Fibroblast of lung (primary cell): ENCODE measurements around the gene VPS41. TPM values are rescaled to one million over a fixed set of nuclear protein-coding genes. Genes with fewer than 3 reads are reported as not detected.

Experiments
- DNase-seq, 2 donors: peaks; one replicate each; pipeline versions ENCODE4 v3.0.0 to v3.0.0-alpha.2; 2010; ENCODE audit warnings: low read depth in 2 of 2
- H2AFZ ChIP-seq: 2 replicates; pipeline ENCODE4 v1.5.1; 2012; ENCODE audit warnings: low read length, control low read depth, inconsistent platforms
- H3K27ac ChIP-seq: 2 replicates; pipeline ENCODE4 v1.5.1; 2011; ENCODE audit warnings: low read length, control low read depth; ENCODE audit not compliant: insufficient read depth
- H3K27me3 ChIP-seq: 2 replicates; pipeline ENCODE4 v1.5.1; 2011; ENCODE audit warnings: mild to moderate bottlenecking, low read length; ENCODE audit not compliant: control insufficient read depth, insufficient read depth
- H3K36me3 ChIP-seq: 2 replicates; pipeline ENCODE4 v1.5.1; 2011; ENCODE audit warnings: low read length; ENCODE audit not compliant: control insufficient read depth, insufficient read depth
- H3K4me1 ChIP-seq: 2 replicates; pipeline ENCODE4 v1.5.1; 2011; ENCODE audit warnings: low read length; ENCODE audit not compliant: control insufficient read depth, insufficient read depth; ENCODE audit errors: extremely low read depth
- H3K4me2 ChIP-seq: 2 replicates; pipeline ENCODE4 v1.5.1; 2011; ENCODE audit warnings: low read length, control low read depth; ENCODE audit not compliant: insufficient read depth; ENCODE audit errors: extremely low read depth
- H3K4me3 ChIP-seq, 4 experiments: fragments of 200-600 bp in 1 of 4; sonication (generic) in 1 of 4; replicated peaks in 1 of 4; 2 replicates each; pipeline ENCODE4 v1.5.1; 2011 to 2016; ENCODE audit warnings: low read length in 4 of 4, low read depth in 3 of 4, mild to moderate bottlenecking in 3 of 4, control low read depth in 2 of 4, inconsistent platforms in 1 of 4, mixed read lengths in 1 of 4; ENCODE audit not compliant: insufficient read depth in 1 of 4; ENCODE audit errors: control extremely low read depth in 1 of 4
- H3K79me2 ChIP-seq: 2 replicates; pipeline ENCODE4 v1.5.1; 2012; ENCODE audit warnings: mild to moderate bottlenecking, low read length, inconsistent platforms; ENCODE audit not compliant: control insufficient read depth, insufficient read depth
- H3K9ac ChIP-seq: 2 replicates; pipeline ENCODE4 v1.5.1; 2011; ENCODE audit warnings: mild to moderate bottlenecking, low read length, control low read depth; ENCODE audit not compliant: insufficient read depth
- H3K9me3 ChIP-seq: 2 replicates; pipeline ENCODE4 v1.5.1; 2012; ENCODE audit warnings: low read depth, low read length; ENCODE audit not compliant: control insufficient read depth, insufficient read depth
- H4K20me1 ChIP-seq: 2 replicates; pipeline ENCODE4 v1.5.1; 2011; ENCODE audit warnings: low read length; ENCODE audit not compliant: control insufficient read depth, insufficient read depth; ENCODE audit errors: extremely low read depth
- EZH2 ChIP-seq: IDR thresholded peaks from 2 replicates; pipeline ENCODE4 v1.5.1; 2012; ENCODE audit warnings: low read length, control low read depth, mild to moderate bottlenecking; ENCODE audit errors: missing control alignments
- polyA plus RNA-seq, 2 donors: library from polyadenylated mRNA; depleted of rRNA in 1 of 2; stranded (reverse) in 1 of 2; unstranded in 1 of 2; fragments of >200 nt; gene quantifications; 2 replicates each; pipeline ENCODE4 v1.2.1, GENCODE V29; 2011 to 2012; ENCODE audit warnings: missing spikeins in 1 of 2
- total RNA-seq: library from RNA; depleted of rRNA; stranded (reverse); fragments of >200 nt; gene quantifications from 2 replicates; pipeline ENCODE4 v1.2.1, GENCODE V29; 2014
- TF ChIP-seq, protein P1 (sequence below), 2 donors: IDR thresholded peaks in 1 of 2; conservative IDR thresholded peaks in 1 of 2; 1 replicate in 1 of 2; 2 replicates in 1 of 2; pipeline ENCODE4 v1.5.1; 2011 to 2012; ENCODE audit warnings: low read length in 2 of 2, control low read depth in 1 of 2, inconsistent platforms in 1 of 2, low read depth in 1 of 2, mild to moderate bottlenecking in 1 of 2

VPS41 gene
- total and polyA plus RNA-seq, 2 donors (not counting 1 experiment from before 2014, with no cell fraction given), result 55.5 to 66.7 TPM

- H3K4me2 ChIP-seq, result no peak overlapping the region
- no peak overlapping the region for H3K9ac ChIP-seq
- no peaks in the 10 kb centered on the region for H3K9me3 ChIP-seq
- no peak overlapping the region for H3K4me3 ChIP-seq
- no peak for TF ChIP-seq EZH2
- TF ChIP-seq, protein P1, sequence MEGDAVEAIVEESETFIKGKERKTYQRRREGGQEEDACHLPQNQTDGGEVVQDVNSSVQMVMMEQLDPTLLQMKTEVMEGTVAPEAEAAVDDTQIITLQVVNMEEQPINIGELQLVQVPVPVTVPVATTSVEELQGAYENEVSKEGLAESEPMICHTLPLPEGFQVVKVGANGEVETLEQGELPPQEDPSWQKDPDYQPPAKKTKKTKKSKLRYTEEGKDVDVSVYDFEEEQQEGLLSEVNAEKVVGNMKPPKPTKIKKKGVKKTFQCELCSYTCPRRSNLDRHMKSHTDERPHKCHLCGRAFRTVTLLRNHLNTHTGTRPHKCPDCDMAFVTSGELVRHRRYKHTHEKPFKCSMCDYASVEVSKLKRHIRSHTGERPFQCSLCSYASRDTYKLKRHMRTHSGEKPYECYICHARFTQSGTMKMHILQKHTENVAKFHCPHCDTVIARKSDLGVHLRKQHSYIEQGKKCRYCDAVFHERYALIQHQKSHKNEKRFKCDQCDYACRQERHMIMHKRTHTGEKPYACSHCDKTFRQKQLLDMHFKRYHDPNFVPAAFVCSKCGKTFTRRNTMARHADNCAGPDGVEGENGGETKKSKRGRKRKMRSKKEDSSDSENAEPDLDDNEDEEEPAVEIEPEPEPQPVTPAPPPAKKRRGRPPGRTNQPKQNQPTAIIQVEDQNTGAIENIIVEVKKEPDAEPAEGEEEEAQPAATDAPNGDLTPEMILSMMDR (conservative IDR thresholded peaks at IDR 0.05 in 1 of 2, IDR thresholded peaks at IDR 0.05 in 1 of 2; ENCODE audit: low read depth in 1 of 2, low read length in 2 of 2), result no peak
- H4K20me1 ChIP-seq, result no peaks in the 10 kb centered on the region
- no peaks in the 10 kb centered on the region for H3K79me2 ChIP-seq
- no peak overlapping the region for H3K27ac ChIP-seq
- no peaks in the 10 kb centered on the region for H3K36me3 ChIP-seq
- H2AFZ ChIP-seq, result no peak overlapping the region
- no peak for DNase-seq
- H3K27me3 ChIP-seq, result no peaks in the 10 kb centered on the region
- no peaks in the 10 kb centered on the region for H3K4me1 ChIP-seq
These were observed 150.0 kb downstream of the VPS41 start for GRCh38 chr7:38759028-38759427.

DNA sequence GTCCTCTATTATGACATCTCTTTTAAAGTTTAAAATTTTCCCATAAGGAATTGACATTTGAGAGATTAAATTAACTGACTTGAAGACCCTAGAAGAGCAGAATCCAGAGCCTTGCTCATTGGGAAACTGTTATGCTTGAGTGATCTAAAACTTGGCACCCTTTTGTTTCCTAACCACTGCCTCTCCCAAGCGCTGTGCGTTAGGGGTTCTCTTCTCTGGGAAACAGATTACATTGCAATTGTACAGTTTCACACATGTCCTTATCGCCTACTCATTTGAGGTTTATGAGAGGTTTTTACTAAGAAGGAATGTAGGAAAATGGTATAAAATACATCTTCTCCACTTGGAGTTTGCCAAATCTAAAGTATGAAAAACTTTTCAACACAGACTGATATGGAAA is 151.1 kb downstream of the VPS41 start:
- peak in 1 of 2 donors; percentile 52 for DNase-seq
- Histone ChIP-seq H3K4me1 (no peaks in the 10 kb centered on the region), H3K27me3 (no peaks in the 10 kb centered on the region), H3K9ac (no peak overlapping the region), H3K36me3 (peaks cover 3% of the 10 kb centered on the region), H3K4me2 (no peak overlapping the region), H3K79me2 (no peaks in the 10 kb centered on the region), H3K9me3 (no peaks in the 10 kb centered on the region), H2AFZ (no peak overlapping the region), H3K27ac (no peak overlapping the region), H3K4me3 (no peak overlapping the region), H4K20me1 (no peaks in the 10 kb centered on the region)
- TF ChIP-seq, protein P1 (conservative IDR thresholded peaks at IDR 0.05 in 1 of 2, IDR thresholded peaks at IDR 0.05 in 1 of 2; ENCODE audit: low read depth in 1 of 2, low read length in 2 of 2), result no peak

DNA sequence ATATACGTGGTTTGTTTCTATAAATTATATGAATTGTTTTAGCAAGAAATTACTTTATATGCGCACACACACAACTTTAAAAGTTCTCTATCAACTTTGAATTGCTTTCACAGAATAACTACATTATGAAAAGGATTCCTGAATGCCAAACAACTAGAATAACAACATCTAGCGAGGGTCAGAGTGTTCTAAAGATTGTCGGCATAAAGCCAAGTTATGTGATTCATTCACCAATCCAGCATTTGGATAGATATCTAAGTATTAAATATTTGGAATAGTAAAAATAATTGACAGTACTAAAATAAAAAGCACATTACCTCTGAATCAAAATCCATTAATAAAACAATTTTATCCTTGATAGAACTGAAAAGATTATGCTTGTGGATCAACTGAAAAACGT is 152.5 kb downstream of the VPS41 start:
- Histone ChIP-seq H3K4me2 (no peak overlapping the region), H2AFZ (no peak overlapping the region), H3K9ac (no peak overlapping the region), H3K27me3 (no peaks in the 10 kb centered on the region), H3K79me2 (no peaks in the 10 kb centered on the region), H3K36me3 (peaks cover 3% of the 10 kb centered on the region), H3K4me1 (no peaks in the 10 kb centered on the region), H4K20me1 (no peaks in the 10 kb centered on the region), H3K27ac (no peak overlapping the region), H3K9me3 (no peaks in the 10 kb centered on the region), H3K4me3 (no peak overlapping the region)
- peak; percentile 24 to 51 for DNase-seq
- TF ChIP-seq, protein P1 (conservative IDR thresholded peaks at IDR 0.05 in 1 of 2, IDR thresholded peaks at IDR 0.05 in 1 of 2; ENCODE audit: low read depth in 1 of 2, low read length in 2 of 2), result no peak
- TF ChIP-seq EZH2, result no peak
